HL-60 (cell line): ENCODE measurements around the gene APBB2.

Experiments used
- POLR2AphosphoS5 ChIP-seq: IDR thresholded peaks from 2 replicates; pipeline ENCODE4 v1.6.1; 2012; ENCODE audit warnings: low read depth
- TF ChIP-seq, protein P1 (sequence below): IDR thresholded peaks from 2 replicates; pipeline ENCODE4 v1.6.1; 2012; ENCODE audit warnings: low read depth; ENCODE audit not compliant: insufficient replicate concordance
- TF ChIP-seq, protein P2 (sequence below): IDR thresholded peaks from one replicate; pipeline ENCODE4 v1.5.1; 2011; ENCODE audit warnings: low read length, control low read depth, inconsistent platforms; ENCODE audit not compliant: insufficient read depth

DNA sequence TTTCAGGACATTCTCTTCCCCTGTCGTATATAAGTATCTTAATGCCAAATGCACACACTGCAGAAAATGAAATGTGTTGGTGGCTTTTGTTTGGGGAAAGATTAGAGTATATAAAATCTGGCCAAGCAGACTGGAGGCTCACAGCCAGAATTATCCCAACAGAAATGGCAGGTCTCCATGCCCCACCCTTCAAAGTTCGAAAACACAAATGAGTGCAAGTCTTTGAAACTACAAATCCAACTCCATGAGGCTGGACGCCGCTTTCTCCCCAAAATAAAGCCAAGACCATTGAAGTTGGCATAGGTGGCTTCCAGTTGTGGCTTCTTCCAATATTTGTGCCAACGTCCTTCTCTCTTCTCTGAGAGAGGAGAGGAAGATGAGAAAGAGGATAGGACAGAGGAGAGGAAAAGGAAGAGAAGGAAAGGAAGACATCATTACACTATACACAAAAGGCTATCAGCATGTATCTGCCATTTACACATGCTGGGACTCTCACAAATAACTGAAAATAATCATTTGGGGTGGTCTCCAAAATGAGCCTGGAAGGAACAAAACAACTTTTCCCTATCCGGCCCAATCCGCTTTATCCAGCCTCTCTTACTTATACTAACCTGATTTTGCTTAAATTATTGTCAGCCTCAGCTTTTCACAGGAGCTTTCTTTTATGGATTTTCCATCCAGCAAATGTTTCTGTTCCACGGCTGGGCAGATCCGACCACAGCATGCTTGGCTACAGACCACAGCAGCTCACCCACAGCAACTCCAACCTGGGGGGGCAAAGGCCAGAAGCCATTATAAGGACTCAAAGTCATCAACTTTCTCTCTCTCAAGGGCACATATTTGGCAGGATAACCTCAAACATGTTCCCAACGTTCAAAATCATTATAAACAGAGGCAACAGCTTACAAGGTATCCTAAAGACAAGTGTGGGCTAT lies 71.7 kb downstream of the APBB2 start:
- TF ChIP-seq, protein P1, sequence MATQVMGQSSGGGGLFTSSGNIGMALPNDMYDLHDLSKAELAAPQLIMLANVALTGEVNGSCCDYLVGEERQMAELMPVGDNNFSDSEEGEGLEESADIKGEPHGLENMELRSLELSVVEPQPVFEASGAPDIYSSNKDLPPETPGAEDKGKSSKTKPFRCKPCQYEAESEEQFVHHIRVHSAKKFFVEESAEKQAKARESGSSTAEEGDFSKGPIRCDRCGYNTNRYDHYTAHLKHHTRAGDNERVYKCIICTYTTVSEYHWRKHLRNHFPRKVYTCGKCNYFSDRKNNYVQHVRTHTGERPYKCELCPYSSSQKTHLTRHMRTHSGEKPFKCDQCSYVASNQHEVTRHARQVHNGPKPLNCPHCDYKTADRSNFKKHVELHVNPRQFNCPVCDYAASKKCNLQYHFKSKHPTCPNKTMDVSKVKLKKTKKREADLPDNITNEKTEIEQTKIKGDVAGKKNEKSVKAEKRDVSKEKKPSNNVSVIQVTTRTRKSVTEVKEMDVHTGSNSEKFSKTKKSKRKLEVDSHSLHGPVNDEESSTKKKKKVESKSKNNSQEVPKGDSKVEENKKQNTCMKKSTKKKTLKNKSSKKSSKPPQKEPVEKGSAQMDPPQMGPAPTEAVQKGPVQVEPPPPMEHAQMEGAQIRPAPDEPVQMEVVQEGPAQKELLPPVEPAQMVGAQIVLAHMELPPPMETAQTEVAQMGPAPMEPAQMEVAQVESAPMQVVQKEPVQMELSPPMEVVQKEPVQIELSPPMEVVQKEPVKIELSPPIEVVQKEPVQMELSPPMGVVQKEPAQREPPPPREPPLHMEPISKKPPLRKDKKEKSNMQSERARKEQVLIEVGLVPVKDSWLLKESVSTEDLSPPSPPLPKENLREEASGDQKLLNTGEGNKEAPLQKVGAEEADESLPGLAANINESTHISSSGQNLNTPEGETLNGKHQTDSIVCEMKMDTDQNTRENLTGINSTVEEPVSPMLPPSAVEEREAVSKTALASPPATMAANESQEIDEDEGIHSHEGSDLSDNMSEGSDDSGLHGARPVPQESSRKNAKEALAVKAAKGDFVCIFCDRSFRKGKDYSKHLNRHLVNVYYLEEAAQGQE = no peak
- TF ChIP-seq, protein P2, sequence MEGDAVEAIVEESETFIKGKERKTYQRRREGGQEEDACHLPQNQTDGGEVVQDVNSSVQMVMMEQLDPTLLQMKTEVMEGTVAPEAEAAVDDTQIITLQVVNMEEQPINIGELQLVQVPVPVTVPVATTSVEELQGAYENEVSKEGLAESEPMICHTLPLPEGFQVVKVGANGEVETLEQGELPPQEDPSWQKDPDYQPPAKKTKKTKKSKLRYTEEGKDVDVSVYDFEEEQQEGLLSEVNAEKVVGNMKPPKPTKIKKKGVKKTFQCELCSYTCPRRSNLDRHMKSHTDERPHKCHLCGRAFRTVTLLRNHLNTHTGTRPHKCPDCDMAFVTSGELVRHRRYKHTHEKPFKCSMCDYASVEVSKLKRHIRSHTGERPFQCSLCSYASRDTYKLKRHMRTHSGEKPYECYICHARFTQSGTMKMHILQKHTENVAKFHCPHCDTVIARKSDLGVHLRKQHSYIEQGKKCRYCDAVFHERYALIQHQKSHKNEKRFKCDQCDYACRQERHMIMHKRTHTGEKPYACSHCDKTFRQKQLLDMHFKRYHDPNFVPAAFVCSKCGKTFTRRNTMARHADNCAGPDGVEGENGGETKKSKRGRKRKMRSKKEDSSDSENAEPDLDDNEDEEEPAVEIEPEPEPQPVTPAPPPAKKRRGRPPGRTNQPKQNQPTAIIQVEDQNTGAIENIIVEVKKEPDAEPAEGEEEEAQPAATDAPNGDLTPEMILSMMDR = no peak
- TF ChIP-seq POLR2AphosphoS5 = no peak
